SK-MEL-5 (cell line): ENCODE results near the gene UBR3. TPM values are rescaled to one million over a fixed set of nuclear protein-coding genes. Genes with fewer than 3 reads are reported as not detected.
"Not testable (repeated sequence)": the region's sequence is repeated elsewhere in the genome, so short reads cannot be mapped to it uniquely, and the experiment has no call there.

ENCODE experiments used
- DNase-seq: peaks from one replicate; pipeline ENCODE4 v3.0.0-alpha.2; 2016; ENCODE audit warnings: low read depth, low spot score
- in situ Hi-C: cut with HindIII; loops from 2 replicates; pipeline ENCODE4 v1.10.0; 2016; ENCODE audit warnings: low sequenced_read_pairs, high pct_unique_total_duplicates, low pct_unique_long_range_greater_than_20kb
- total RNA-seq: library from RNA; depleted of rRNA; stranded (reverse); fragments of >200 nt; shearing (Covaris generic); gene quantifications from 2 replicates; pipeline ENCODE4 v1.2.3, GENCODE V29; 2014

The UBR3 gene
- total RNA-seq, 1 experiment from 2014 or later, result 14.7 TPM

DNA sequence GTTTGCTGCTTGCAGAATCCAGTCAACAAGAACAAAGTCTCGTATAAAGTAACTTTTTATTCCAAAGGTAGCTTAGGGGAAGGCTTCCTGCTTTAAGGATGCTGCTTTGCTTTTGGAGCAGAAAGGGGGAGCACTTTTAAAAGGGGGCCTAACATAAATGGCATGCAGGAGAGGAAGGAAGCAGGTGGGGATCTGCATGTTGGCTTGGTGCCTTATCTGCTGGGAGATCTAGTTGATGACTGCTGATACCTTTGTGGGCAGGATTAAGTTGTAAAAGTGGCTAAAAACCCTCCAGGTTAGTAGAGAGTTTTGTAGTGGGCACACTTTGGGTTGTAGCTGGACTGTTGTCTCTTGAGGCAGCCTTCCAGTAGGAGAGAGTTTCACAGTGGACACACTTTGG, 22.5 kb downstream of the UBR3 start:
- in situ Hi-C loops, result no loop called here
- no peak for DNase-seq

GRCh38 chr2:169853041-169853668, 25.9 kb downstream of the UBR3 start:
- in situ Hi-C loops, result no loop called here
- DNase-seq, result no peak

GRCh38 chr2:169855281-169856258, 28.3 kb downstream of the UBR3 start:
- in situ Hi-C loops, result not testable (repeated sequence)

GRCh38 chr2:169859423-169859822, 32.2 kb downstream of the UBR3 start:
- no peak for DNase-seq
- in situ Hi-C loops, result no loop called here

More at GRCh38 chr2:169855281-169856258, 28.3 kb downstream of the UBR3 start:
- not testable (repeated sequence) for DNase-seq

DNA sequence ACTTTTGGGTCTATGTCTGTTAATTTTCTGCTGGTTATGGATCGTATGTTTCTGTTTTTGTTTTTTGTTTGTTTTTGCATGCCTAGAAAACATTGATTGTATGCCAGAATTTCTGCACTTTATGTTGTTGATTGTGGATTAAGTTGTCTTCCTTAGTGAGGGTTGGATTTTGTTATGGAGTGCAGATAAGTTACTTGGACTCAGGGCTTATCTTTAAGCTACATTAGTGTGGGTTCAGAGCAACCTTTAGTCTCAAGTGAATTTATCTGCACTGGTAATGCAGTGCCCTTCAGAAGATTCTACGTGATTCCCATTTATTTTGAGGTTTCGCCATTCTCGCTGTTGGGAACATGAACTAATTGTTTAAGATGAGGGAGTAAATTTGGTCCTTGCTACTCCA, 32.9 kb downstream of the UBR3 start:
- no peak for DNase-seq
- in situ Hi-C loops, result no loop called here

GRCh38 chr2:169862816-169863215, 35.6 kb downstream of the UBR3 start:
- in situ Hi-C loops, result no loop called here
- no peak for DNase-seq

- in situ Hi-C loops, result no loop called here
- DNase-seq, result no peak
Observed at GRCh38 chr2:169865492-169865891, 38.2 kb downstream of the UBR3 start.

- DNase-seq, in situ Hi-C loops: not testable (repeated sequence)
Observed at GRCh38 chr2:169866230-169866629, 39.0 kb downstream of the UBR3 start.

GRCh38 chr2:169867579-169867978, 40.3 kb downstream of the UBR3 start:
- no peak for DNase-seq
- in situ Hi-C loops, result no loop called here

DNA sequence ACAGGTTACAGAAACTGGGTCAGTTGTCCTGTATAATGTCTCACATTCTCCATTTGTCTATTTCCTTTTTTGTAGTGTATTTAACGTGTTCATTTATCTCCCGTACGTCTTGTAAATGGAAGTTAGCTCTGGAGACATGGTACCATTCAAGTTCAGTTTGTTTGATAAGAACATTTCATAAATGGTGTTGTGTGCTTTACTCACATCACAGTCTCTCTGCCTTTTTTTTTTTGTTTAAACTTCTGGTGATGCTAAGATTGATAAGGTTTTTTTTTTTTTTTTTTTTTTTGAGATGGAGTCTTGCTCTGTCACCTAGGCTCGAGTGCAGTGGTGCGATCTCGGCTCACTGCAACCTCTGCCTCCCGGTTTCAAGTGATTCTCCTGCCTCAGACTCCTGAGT, 41.7 kb downstream of the UBR3 start:
- DNase-seq, result no peak
- in situ Hi-C loops, result no loop called here

- in situ Hi-C loops, result not testable (repeated sequence)
Observed at GRCh38 chr2:169871369-169871768, 44.1 kb downstream of the UBR3 start.

GRCh38 chr2:169871994-169872393, 44.7 kb downstream of the UBR3 start:
- in situ Hi-C loops, result no loop called here
- DNase-seq, result no peak

More at GRCh38 chr2:169871369-169871768, 44.1 kb downstream of the UBR3 start:
- DNase-seq, result not testable (repeated sequence)

DNA sequence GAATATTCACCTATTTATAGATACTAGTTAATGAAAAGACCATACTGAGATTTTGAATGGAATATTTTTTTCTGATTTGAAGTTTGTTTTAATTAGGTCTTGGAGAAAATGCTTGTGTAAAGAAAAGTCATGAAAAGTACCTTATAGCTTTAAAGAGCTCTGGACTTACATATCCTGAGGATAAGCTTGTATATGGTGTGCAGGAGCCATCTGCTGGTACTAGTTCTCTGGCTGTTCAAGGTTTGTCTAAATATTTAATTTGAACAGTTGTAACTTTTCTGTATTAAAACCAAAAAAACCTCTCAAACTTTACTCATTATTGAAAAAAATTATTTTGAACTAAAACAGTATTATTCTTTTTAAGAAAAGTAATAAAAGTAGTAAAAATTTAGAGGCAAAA, 50.1 kb downstream of the UBR3 start:
- in situ Hi-C loops, result no loop called here
- peak; percentile 45 for DNase-seq

- in situ Hi-C loops, result no loop called here
- no peak for DNase-seq
Observed at GRCh38 chr2:169887120-169887519, 59.9 kb downstream of the UBR3 start.

- no peak for DNase-seq
- in situ Hi-C loops, result no loop called here
Observed at GRCh38 chr2:169891593-169892298, 64.5 kb downstream of the UBR3 start.

- no peak for DNase-seq
- in situ Hi-C loops, result no loop called here
Observed at GRCh38 chr2:169892951-169893350, 65.7 kb downstream of the UBR3 start.

- DNase-seq, result peak; percentile 64
- in situ Hi-C loops, result no loop called here
Observed at GRCh38 chr2:169895294-169895985, 68.2 kb downstream of the UBR3 start.

DNA sequence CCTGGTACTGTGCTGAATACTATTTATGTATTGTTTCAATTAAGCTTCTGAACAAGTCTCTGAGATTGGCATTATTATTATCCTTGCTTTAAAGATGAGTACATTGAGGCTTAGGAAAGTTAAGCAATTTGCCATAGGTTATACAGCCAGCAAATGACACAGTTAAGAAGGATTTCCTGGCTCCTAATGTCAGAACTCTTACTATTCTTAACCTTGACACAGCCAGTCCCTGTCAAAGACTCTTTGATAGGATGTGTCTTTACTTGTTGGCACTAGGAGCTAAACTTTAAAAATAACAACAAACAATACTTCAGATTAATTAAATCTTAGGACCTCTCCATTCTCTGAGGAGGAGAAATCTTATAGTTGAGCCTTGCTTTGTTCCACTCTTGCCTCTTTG, 70.6 kb downstream of the UBR3 start:
- in situ Hi-C loops, result no loop called here

More for the DNA sequence above, 70.6 kb downstream of the UBR3 start:
- DNase-seq, result no peak
